Stimulated activated CD4-positive, alpha-beta T cell treated with anti-CD3 and anti-CD28 coated beads, Interleukin-2, amount 100 ng/mL, for 4 hours (primary cell): ENCODE data around the gene C16orf54.
A peak's percentile ranks its signal among the peaks of the same experiment; 100 is the strongest.
"Not testable (repeated sequence)": the region's sequence is repeated elsewhere in the genome, so short reads cannot be mapped to it uniquely, and the experiment has no call there.

ENCODE experiments used
- DNase-seq: peaks from one replicate; pipeline ENCODE4 v3.0.0-alpha.2; 2020; ENCODE audit warnings: low read depth

The C16orf54 gene

DNA sequence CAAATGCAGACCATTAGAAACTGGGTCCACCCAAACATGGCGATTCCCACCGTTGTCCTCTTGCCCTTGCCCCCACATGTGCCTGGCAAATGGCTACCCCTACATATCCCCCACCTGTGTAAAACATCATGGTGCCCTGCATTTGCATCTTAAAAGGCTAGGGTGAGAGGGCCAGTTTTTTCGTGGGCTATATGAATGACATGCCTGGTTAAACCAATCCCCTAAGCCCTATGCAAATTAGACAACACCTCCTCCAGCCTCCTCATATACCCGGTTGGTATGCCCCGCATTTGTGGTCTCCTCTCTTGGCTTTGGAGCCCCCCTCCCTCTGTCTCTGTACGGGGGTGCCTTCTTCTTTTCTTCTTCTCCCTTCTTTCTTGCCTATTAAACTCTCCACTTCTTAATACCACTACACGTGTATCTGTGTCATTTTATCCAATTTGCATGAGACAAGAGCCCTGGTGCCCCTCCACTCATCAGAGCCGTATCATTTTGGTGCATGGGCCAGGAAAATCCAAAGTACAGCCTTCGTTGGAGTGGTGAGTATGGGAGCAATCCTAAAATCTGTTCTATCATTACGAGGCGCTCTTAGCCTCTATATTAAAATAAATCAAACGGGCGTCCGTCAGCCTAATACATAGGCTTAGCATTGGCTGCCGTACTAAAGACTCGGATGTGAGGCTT lies 36.7 kb downstream of the C16orf54 start:
- no peak for DNase-seq

DNA sequence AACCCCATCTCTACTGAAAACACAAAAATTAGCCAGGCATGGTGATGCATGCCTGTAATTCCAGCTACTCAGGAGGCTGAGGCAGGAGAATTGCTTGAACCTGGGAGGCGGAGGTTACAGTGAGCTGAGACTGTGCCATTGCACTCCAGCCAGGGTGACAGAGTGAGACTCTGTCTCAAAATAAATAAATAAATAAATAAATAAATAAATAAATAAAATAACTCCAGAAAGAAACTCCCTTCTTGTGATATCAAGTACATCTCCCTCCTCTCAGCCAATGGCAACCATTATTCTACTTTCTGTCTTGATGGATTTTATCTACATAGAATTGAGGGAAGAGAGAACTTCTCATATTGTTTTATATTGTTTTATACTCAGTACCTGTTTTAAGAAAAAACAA lies 38.6 kb downstream of the C16orf54 start:
- not testable (repeated sequence) for DNase-seq

DNA sequence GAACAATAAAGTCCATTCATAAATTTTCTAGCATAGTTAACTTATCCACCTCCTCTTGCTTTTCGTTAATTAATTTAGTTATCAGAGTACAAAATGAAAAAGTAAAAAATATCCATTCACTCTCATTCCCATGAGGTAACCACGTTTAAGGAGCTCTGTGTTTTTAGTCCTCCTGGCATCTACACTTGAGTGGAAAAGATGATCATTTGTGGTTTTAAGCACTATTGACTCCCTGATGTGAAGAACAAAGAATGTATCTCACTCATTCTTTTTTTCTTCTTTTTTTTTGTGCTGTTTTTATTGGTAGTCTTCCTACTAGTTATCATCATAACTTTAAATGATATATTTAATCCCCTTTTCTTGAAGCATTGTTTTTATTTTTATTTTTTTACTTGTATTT lies 40.8 kb downstream of the C16orf54 start:
- no peak for DNase-seq

DNA sequence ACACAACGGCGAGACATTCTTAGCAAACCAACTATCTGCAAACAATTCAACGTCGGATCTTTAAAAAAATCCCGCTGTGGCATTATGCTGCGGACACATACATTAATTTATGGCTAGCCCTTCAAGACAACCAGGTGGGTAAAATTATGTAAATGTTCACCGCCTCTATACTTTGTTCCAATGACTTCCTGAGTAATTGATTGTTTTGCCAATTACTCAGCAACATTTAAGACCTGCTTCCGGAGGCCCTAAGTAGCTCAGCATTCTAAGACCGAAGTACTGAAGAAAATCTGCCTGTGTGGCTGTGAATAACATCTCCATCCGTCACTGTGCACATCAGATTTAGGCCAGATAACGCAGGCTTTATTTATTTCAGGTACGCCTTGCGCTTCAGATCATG lies 43.5 kb downstream of the C16orf54 start:
- no peak for DNase-seq

DNA sequence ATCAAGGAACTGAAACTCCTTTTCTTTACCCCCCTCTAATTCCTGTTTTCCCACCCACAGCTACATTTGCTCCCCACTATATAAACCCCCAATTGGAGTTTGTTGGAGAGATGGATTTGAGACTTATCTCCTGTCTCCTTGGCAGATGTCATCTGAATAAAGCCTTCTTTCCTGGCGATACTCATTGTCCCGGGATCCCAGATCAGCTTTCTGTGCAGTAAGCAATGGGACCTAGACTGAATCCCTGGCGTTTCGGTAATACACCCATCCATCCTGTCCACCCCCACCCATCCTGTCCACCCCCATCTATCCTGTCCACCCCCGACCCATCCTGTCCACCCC lies 44.6 kb downstream of the C16orf54 start:
- DNase-seq, result no peak

DNA sequence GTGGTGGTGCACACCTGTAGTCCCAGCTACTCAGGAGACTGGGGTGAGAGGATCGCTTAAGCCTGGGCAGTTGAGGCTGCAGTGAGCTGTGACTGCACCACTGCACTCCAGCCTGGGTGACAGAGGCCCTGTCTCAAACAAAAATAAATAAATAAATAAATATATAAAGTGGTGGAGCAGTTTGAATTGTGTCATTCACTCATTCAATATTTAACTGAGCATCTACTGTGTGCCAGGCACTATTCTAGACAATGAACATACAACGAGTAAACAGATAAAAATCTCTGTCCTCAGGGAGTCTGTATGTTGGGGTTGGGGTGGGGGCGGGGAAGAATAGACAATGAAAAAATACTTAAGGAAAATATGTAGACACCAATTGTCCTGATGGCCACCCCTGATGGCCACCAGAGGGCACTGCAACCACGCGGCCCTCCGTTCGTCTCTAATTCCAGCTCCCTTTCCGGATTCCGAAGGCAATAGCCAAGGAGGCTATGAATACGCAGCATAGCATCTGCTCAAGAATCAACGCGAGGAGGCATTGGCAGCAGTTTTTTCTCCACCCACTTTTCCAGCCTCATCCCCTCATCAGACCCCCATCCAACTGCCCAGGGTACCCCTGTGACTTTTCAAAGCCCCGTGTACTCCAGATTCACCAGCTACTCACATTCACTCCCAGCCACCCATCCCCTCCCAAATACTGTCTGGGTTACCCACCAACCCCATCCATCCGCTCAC lies 45.4 kb downstream of the C16orf54 start:
- peak; percentile 62 for DNase-seq

DNA sequence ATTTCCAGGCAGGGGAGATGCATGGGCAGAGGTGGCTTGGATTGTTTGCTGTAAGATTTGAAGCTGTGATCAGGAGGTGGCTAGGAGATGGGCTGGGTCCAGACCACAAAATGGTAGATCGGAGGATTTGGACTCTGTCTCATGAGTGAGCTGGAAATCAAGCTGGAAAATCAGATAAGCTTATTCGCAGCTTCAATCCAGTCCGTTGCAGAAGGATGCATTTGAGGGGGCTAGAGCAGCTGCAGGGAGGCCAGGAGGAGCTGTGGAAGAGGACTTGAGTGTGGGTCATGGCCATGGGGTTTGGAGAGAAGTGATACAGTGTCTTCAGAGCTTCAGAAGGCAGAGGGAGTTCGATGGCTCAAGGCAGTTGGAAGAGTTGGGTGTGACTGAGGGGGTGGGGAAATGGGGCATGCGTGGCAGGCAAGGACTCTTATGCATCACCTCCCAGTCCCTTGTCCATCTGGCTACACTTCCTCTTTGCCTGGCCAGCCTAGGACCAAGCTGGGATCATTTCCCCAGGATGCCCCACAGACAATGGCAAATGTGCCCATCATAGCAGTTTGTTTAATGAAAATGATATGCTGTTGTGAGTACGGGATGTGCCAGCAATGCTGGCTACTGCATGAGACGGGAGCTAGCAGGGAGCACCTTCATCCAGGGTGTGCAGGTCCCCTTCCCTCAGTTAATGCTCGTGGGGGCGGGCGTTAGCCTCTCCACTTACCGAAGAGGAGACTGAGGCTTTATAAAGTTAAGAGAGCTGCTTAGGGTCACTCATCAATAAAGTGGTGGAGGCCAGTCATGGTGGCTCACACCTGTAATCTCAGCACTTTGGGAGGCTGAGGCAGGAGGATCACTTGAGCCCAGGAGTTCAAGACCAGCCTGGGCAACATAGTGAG lies 46.2 kb downstream of the C16orf54 start:
- no peak for DNase-seq

DNA sequence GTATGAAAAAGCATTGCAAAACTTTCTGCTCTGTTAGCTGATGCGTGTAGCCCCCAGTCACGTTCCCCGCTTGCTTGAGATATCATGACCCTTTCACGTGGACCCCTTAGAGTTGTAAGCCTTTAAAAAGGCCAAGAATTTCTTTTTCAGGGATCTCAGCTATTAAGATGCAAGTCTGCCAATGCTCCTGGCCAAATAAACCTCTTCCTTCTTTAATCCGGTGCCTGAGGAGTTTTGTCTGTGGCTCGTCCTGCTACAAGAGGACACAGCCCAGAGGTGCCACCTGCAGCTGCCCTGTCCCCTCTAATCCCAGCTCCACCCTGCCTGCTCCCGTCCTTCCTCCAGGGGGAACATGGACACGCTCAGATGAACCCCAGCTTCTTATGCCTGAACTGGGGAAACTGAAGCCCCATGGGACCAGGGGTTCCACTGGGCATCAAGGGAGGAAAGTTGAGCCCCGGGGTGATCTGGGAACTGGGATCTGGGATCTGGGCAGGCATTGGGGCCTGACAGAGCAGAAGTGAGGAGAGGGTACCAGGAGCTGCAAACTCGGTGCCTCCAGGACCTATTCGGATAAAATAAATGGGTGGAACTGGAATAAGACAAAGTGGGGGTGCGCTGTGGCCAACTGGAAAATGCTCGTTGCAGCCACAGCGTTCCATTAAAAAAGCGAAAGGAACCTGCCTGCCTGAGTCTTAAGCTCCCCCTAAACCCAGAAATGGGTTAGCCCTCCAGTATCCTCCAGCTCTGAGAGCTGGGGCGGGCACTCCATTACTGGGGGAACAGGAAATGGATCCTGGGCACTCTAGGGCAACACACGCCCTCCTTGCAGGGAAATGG lies 47.1 kb downstream of the C16orf54 start:
- no peak for DNase-seq

DNA sequence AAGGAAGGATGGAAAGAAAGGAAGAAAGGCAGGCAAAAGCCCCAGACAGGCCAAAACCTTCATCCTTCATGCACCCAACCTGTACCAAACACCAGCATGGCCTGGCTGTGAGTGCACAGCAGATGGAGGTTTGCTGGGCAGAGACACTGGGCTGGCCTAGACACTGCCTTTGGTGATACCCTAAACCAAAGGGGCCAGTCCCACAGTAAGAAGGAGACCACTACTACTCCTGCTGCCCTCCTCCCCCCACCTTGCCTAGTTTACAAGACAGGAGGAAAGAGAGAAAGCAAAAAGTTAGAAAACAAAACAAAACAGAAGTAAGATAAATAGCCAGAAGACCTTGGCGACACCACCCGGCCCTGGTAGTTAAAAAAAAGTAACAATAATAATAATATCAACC lies 47.7 kb downstream of the C16orf54 start:
- DNase-seq, result no peak

DNA sequence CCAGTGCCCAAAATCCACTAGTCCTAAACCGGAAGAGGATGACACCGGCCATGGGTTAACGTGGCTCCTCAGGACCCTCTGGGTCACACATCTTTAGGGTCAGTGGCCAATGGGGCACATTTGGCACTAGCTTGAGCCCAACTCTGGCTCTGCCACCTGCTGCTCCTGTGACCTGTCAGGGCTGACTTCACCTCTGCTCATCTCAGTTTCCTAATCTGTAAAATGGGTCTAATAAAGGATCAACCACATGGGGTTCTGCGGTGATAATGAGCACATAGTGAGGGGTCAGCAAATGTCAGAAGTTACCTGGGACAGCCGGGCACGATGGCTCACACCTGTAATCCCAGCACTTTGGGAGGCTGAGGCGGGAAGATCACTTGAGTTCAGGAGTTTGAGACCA lies 48.4 kb downstream of the C16orf54 start:
- no peak for DNase-seq

DNA sequence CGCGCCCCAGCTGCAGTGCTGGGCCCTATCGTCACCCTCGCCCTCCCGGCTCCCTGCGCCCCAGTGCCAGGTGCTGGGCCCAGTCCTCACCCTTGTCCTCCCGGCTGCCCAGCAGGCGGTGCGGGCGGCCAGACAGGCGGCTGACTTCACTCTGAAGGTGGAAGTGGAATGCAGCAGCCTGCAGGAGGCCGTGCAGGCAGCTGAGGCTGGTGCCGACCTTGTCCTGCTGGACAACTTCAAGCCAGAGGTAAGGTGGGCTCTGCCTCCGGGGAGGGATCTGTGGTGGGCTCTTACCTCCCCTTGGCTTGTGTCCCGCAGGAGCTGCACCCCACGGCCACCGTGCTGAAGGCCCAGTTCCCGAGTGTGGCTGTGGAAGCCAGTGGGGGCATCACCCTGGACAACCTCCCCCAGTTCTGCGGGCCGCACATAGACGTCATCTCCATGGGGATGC lies 48.9 kb downstream of the C16orf54 start:
- no peak for DNase-seq

DNA sequence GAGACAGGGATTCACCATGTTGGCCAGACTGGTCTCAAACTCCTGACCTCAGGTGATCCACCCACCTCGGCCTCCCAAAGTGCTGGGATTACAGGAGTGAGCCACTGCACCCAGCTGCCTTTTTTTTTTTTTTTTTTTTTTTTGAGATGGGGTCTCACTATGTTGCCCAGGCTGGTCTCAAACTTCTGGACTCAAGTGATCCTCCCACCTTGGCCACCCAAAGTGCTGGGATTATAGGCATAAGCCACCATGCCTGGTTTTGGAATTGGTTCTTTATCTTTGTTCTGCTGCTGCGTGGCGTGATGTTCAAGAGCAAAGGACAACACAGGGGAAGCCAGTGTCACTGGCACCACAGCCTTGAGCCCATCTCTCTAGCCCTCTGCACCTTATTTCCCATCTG lies 50.1 kb downstream of the C16orf54 start:
- not testable (repeated sequence) for DNase-seq

DNA sequence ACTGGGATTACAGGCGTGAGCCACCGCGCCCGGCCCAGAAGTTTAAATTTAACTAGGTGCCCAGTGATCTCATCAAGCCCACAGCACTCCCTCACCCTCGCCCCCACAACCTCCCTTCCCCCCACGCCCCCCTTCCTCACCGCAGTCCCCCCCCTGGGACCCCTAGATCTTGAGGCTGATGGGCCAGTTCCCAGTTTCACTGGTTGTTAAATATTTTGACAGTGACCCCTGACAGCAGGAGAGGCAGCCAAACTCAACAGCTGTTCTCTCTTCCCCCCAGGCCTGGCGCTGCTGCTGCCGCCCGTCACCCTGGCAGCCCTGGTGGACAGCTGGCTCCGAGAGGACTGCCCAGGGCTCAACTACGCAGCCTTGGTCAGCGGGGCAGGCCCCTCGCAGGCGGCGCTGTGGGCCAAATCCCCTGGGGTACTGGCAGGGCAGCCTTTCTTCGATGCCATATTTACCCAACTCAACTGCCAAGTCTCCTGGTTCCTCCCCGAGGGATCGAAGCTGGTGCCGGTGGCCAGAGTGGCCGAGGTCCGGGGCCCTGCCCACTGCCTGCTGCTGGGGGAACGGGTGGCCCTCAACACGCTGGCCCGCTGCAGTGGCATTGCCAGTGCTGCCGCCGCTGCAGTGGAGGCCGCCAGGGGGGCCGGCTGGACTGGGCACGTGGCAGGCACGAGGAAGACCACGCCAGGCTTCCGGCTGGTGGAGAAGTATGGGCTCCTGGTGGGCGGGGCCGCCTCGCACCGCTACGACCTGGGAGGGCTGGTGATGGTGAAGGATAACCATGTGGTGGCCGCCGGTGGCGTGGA lies 51.2 kb downstream of the C16orf54 start:
- no peak for DNase-seq

DNA sequence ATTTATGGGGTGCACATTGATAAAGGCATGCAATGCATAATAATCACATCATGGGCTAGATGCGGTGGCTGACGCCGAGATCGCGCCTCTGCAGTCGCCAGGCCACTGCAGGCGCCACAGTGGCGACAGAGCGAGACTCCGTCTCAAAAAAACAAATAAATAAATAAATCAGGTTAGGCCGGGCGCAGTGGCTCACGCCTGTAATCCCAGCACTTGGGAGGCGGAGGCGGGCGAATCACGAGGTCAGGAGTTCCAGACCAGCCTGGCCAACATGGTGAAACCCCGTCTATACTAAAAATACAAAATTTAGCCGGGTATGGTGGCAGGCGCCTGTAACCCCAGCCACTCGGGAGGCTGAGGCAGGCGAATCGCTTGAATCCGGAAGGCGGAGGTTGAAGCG lies 53.2 kb downstream of the C16orf54 start:
- DNase-seq, result not testable (repeated sequence)
